SK-N-DZ (cell line): Measurements from ENCODE around the gene METRNL.

Experiments used
- DNase-seq: peaks from one replicate; pipeline ENCODE4 v3.0.0-alpha.2; 2015; ENCODE audit warnings: low spot score

METRNL gene

DNA sequence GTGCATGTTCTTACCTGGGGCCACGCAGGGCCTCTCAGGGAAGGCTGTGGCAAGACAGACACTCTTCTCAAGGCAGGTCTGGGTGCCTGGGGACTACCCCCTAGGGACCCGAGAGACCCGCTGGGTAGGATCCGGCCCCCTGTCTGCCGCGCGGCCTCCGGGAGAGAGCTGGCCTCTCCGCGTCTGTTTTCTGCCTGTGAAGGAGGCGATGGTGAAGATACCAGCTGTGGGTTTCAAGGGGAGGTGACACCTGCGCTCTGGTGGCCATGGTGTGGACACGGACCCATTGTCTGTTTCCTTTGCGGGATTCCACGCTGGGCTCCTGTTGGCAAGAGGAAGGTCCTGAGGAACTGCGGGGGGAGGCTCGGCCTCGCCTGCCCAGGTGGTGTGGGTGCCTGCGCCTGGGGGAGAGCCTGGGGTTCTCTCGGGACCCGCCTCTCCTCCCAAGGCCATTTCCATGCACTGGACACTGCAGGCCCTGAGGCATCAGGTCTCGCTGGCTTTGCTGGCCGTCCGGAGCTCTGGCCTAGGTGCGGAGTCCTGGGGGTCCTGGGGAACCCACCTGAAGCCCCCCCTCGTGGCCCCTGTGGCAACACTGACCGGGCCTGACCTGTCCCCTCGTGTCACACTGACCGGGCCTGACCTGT is 12.2 kb upstream of the METRNL start:
- DNase-seq, result no peak

DNA sequence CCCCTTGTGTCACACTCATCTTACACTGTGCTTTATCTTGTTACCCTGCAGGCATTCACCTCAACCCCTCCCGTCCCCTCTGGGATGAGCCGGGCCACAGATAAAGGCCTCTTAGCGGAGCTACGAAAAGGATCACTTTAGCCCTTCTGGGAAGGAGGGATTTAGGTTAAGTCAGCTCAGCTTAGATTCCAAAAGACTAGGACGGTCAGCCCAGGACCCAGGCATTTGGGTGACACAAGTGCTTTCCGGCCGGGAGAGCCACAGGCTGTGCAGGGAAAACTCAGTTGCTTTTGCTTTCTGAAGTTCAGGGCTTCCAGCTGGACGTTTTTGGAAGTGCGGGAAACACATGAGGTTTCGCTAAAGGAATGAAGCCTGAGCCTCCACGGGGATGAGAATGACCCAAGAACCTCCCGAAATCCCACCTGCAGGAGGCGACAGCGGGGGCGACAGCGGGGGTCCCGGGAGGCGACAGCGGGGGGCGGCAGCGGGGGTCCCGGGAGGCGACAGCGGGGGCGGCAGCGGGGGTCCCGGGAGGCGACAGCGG is 11.6 kb upstream of the METRNL start:
- DNase-seq, result no peak

GRCh38 chr17:83068641-83069570 is 10.5 kb upstream of the METRNL start:
- DNase-seq, result no peak

- DNase-seq, result no peak
Measured at GRCh38 chr17:83069571-83069906, 9.9 kb upstream of the METRNL start.

- no peak for DNase-seq
Measured at GRCh38 chr17:83069931-83070742, 9.3 kb upstream of the METRNL start.

GRCh38 chr17:83070800-83071341 is 8.5 kb upstream of the METRNL start:
- no peak for DNase-seq

DNA sequence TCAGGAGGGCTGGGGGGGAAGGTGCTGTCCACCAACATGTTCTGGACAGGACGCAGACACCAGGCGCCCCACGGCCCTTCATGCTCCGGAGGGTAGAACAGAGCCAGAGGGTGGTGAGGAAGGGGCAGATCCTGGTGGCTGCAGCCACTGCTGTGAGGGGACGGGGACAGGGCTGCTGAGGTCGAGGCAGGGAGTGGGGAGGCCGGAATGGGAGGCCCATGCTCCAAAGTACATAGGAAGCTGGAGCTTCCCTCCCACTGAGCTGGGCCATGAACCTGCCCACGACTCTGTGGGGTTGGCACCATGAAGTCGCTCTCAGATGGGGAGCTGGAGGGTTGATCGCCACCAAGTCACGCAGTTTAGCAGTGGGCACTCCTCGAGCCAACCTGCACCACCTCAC is 8.0 kb upstream of the METRNL start:
- no peak for DNase-seq

GRCh38 chr17:83071966-83072562 is 7.3 kb upstream of the METRNL start:
- no peak for DNase-seq

DNA sequence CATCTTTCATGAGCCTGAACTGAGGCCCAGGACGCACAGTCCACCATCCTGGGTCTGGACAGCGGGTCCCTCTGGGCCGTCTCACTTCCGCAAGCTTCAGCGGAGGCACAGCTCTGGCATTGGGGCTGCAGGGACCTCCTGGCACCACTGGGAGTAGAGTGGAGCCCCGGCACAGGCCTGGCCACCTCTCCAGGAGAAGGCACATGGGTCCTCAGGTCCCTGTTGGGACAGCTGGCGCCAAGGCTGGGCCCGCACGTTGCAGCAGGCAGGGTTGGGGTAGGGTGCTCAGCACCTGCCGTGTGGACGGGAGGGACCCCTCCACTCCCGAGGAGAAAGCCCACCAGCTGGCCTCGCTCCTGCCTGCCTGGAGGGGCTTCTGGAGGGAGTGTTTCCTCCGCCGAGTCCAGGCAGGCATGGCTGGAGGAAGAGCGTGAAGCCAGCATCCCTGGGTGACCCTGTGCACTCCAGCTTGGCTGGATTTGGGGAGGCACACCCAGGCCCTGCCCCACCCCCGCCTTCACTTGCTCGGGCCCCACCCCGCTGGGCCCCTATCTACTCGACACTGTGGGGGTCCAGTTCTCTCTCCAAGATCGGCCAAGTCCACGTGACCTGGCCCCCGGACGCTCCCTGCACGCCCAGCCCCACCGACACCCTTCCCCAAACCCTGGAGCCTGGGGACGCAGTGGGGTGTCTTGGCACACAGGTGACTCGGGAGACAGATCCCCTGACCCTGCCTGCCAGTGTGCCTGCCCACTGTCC is 6.6 kb upstream of the METRNL start:
- no peak for DNase-seq

- DNase-seq, result no peak
Measured at GRCh38 chr17:83073389-83074063, 5.9 kb upstream of the METRNL start.

GRCh38 chr17:83074486-83075223 is 4.8 kb upstream of the METRNL start:
- no peak for DNase-seq

GRCh38 chr17:83075270-83075880 is 4.0 kb upstream of the METRNL start:
- DNase-seq, result no peak

DNA sequence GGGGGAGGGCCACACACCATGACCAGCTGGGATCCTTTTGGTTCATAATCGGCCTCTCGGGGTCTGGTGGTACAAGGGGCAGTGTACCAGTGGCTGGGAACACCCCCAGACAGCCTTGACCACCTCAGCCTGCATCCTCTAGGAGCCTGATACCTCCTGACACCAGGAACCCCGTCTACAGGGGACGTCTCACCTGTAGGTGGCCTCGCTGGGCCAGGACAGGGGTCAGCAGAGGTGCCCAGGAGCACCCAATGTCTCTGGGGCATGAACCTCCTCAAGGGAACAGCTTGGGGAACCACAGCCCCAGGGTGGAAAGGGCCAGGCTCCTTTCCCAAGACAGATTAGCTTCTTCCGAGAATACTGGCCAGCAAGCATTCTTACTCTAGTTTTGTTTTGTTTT is 2.5 kb upstream of the METRNL start:
- no peak for DNase-seq

- DNase-seq, result no peak
Measured at GRCh38 chr17:83077411-83077810, 2.0 kb upstream of the METRNL start.

GRCh38 chr17:83077939-83078338 is 1.5 kb upstream of the METRNL start:
- DNase-seq, result no peak

DNA sequence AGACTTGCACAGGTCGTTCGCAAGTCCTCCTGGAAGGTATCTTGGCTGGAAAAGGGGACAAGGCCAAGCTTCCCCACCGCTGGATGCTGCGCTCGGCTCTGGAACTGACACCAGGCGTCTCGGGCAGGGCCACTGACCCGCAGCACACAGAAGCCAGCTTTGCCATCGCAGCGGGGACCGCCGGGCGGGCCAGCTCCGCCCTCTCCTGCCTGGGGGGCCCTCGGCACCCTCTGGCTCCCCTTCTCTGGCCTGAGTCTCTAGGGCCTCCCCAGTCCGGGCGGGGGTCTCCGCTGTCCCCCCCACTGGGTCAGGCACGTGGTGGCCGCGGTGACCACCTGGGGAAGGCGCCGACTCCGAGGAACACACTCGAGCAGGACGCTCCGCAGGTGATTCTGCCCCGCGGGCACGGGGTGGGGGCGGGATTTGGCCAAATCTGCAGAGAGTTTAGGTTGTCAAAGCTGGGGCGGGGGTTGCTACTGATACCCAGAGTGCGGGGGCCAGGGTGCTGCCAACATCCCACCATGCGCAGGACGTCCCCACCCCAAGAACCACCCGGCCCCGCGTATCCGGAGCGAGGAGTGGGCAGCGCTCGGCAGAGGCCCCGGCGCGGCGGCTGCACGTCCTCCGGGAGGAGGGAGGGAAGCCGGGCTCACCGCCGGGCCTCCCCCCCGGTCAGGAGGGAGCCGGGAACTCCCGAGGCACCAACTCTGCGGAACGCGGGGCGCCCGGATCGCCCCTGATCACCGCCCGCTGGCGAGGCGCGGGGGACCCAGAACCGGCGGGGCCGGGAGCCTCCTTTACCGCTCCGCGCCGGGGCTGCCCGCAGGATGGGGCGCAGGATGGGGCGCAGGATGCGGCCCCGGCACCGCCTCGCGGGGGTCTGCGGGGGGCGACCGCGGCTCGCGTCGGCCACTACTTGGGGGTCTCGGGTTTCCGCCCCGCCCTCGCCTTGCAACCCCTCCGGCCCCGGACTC is 744 bp upstream of the METRNL start:
- DNase-seq, result no peak

DNA sequence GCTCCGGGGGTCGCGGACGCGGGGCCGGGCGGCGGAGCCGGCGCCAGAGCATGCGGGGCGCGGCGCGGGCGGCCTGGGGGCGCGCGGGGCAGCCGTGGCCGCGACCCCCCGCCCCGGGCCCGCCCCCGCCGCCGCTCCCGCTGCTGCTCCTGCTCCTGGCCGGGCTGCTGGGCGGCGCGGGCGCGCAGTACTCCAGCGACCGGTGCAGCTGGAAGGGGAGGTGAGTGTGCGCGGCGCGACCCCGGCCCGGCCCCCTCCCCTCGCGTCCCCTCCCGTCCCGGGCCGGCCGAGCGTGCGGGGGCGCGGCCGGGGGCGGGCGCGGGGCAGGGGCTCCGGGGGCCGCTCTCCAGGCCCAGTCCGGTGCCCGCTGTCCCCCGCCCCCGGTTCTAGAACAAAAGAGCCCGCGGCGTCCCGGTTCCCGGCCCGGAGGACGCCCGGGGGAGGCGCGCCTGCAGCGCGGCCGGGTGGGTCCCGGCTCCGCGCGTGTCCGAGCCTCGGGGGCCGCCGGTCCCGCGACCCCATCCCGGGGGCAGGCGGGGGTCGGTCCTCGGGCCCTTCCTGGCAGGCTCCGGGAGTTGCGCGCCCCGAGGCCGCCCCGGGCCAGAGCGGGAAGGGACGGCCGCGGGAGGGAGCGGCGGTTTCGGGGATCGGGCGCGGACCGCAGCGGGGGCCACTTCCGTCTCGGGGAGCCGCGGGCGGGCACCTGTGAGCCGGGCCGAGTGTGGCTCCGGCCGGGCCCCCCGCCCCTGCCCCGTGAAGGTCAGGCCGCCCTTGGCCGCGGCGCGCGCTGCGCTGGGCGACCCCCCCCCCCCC is 563 bp downstream of the METRNL start:
- DNase-seq, result no peak
